GM21619 (cell line): ENCODE data around the gene PERM1.

Experiments used
- ATAC-seq: cut with Tn5 transposase; IDR thresholded peaks from one replicate; pipeline ENCODE4 v1.9.1; 2021; ENCODE audit not compliant: unreplicated experiment

Gene PERM1

GRCh38 chr1:936348-937264 is 45.3 kb downstream of the PERM1 start:
- ATAC-seq: no peak

GRCh38 chr1:935751-936231 is 46.1 kb downstream of the PERM1 start:
- ATAC-seq: no peak

- ATAC-seq: no peak
These were observed 46.7 kb downstream of the PERM1 start for GRCh38 chr1:934991-935750.

- no peak for ATAC-seq
These were observed 48.3 kb downstream of the PERM1 start for GRCh38 chr1:933603-933940.

- no peak for ATAC-seq
These were observed 48.9 kb downstream of the PERM1 start for GRCh38 chr1:932776-933602.

GRCh38 chr1:932173-932510 is 49.8 kb downstream of the PERM1 start:
- no peak for ATAC-seq

- no peak for ATAC-seq
These were observed 50.3 kb downstream of the PERM1 start for GRCh38 chr1:931380-932172.

GRCh38 chr1:930633-931138 is 51.2 kb downstream of the PERM1 start:
- ATAC-seq: no peak

GRCh38 chr1:929712-930632 is 51.9 kb downstream of the PERM1 start:
- ATAC-seq: no peak

GRCh38 chr1:928825-929661 is 52.9 kb downstream of the PERM1 start:
- no peak for ATAC-seq

- ATAC-seq: no peak
These were observed 54.1 kb downstream of the PERM1 start for GRCh38 chr1:927748-928147.

- no peak for ATAC-seq
These were observed 54.7 kb downstream of the PERM1 start for GRCh38 chr1:927234-927633.

- ATAC-seq: no peak
These were observed 56.1 kb downstream of the PERM1 start for GRCh38 chr1:925561-926421.
